ENCODE results near the gene UTS2.

Gene UTS2

GRCh38 chr1:7810395-7810794 is 42.5 kb downstream of the UTS2 start:
- TF ChIP-seq, protein P1, sequence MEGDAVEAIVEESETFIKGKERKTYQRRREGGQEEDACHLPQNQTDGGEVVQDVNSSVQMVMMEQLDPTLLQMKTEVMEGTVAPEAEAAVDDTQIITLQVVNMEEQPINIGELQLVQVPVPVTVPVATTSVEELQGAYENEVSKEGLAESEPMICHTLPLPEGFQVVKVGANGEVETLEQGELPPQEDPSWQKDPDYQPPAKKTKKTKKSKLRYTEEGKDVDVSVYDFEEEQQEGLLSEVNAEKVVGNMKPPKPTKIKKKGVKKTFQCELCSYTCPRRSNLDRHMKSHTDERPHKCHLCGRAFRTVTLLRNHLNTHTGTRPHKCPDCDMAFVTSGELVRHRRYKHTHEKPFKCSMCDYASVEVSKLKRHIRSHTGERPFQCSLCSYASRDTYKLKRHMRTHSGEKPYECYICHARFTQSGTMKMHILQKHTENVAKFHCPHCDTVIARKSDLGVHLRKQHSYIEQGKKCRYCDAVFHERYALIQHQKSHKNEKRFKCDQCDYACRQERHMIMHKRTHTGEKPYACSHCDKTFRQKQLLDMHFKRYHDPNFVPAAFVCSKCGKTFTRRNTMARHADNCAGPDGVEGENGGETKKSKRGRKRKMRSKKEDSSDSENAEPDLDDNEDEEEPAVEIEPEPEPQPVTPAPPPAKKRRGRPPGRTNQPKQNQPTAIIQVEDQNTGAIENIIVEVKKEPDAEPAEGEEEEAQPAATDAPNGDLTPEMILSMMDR (IDR thresholded peaks at IDR 0.05; ENCODE audit: low read length) = no peak
- no peak for TF ChIP-seq EZH2 (IDR thresholded peaks at IDR 0.05; ENCODE audit: borderline replicate concordance, low read length)

DNA sequence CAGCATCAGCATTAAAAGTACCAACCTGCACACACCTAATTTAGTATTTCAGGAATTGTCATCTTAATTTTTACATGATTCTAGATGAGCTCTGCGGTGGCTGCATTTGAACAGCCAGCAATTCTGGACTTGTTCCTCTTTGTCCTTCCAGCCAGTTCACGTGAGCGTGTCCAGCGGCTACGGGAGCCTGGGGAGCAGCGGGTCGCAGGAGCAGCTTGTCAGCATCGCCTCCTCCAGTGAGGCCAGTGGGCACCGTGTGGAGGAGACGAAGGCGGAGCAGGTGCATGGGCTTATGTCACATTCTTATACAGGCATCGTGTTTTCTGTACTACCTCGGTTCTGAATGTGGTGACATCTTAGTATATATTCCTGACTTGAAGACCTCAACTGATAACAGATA is 43.1 kb downstream of the UTS2 start:
- Histone ChIP-seq H2AFZ (ENCODE audit: low read length) (no peak overlapping the region), H3F3A (ENCODE audit: insufficient read depth, low read length) (no peaks in the 10 kb centered on the region), H3K27ac (ENCODE audit: low read depth, low read length, poor library complexity, severe bottlenecking) (no peak overlapping the region), H3K36me3 (ENCODE audit: insufficient read depth, low read length) (no peaks in the 10 kb centered on the region; the same call in 1 of the 2 replicates), H3K4me2 (ENCODE audit: low read length) (no peak overlapping the region), H3K9me2 (ENCODE audit: low read depth, low read length) (no peaks in the 10 kb centered on the region), H3K4me1 (ENCODE audit: insufficient read depth, low read length, severe bottlenecking) (no peaks in the 10 kb centered on the region), H3K79me2 (ENCODE audit: insufficient read depth, low read length) (no peaks in the 10 kb centered on the region), H3K4me3 (ENCODE audit: low read depth, low read length, poor library complexity, severe bottlenecking) (no peak overlapping the region), H3K27me3 (ENCODE audit: insufficient read depth, low read length) (no peaks in the 10 kb centered on the region), H3K9ac (ENCODE audit: low read length) (no peak overlapping the region), H4K20me1 (ENCODE audit: insufficient read depth, low read length) (no peaks in the 10 kb centered on the region), H3K9me3 (ENCODE audit: low read length) (peaks cover 10% of the 10 kb centered on the region)
- no peak for TF ChIP-seq EZH2 (IDR thresholded peaks at IDR 0.05; ENCODE audit: borderline replicate concordance, low read length)
- TF ChIP-seq, protein P1 (IDR thresholded peaks at IDR 0.05; ENCODE audit: low read length) = no peak

More at GRCh38 chr1:7810395-7810794, 42.5 kb downstream of the UTS2 start:
- Histone ChIP-seq H3K27ac (ENCODE audit: low read depth, low read length, poor library complexity, severe bottlenecking) (no peak overlapping the region), H4K20me1 (ENCODE audit: insufficient read depth, low read length) (no peaks in the 10 kb centered on the region), H3K4me1 (ENCODE audit: insufficient read depth, low read length, severe bottlenecking) (no peaks in the 10 kb centered on the region), H3K27me3 (ENCODE audit: insufficient read depth, low read length) (0 out of 2 replicates have a peak, but pooled peaks cover 4% of the 10 kb centered on the region), H3K9ac (ENCODE audit: low read length) (no peak overlapping the region), H3K36me3 (ENCODE audit: insufficient read depth, low read length) (no peaks in the 10 kb centered on the region; the same call in 1 of the 2 replicates), H3K9me2 (ENCODE audit: low read depth, low read length) (no peaks in the 10 kb centered on the region), H3K4me2 (ENCODE audit: low read length) (no peak overlapping the region), H2AFZ (ENCODE audit: low read length) (no peak overlapping the region), H3K4me3 (ENCODE audit: low read depth, low read length, poor library complexity, severe bottlenecking) (no peak overlapping the region), H3K9me3 (ENCODE audit: low read length) (peaks cover 10% of the 10 kb centered on the region), H3K79me2 (ENCODE audit: insufficient read depth, low read length) (no peaks in the 10 kb centered on the region), H3F3A (ENCODE audit: insufficient read depth, low read length) (no peaks in the 10 kb centered on the region)

- no peak overlapping the region for H3K9ac ChIP-seq (ENCODE audit: low read length)
- H3K36me3 ChIP-seq (ENCODE audit: insufficient read depth, low read length) = no peaks in the 10 kb centered on the region
- H3F3A ChIP-seq (ENCODE audit: insufficient read depth, low read length) = no peaks in the 10 kb centered on the region
- no peaks in the 10 kb centered on the region for H3K4me1 ChIP-seq (ENCODE audit: insufficient read depth, low read length, severe bottlenecking)
- H4K20me1 ChIP-seq (ENCODE audit: insufficient read depth, low read length) = no peaks in the 10 kb centered on the region
- no peak overlapping the region for H3K4me3 ChIP-seq (ENCODE audit: low read depth, low read length, poor library complexity, severe bottlenecking)
- no peaks in the 10 kb centered on the region for H3K27me3 ChIP-seq (ENCODE audit: insufficient read depth, low read length)
- no peak overlapping the region for H3K27ac ChIP-seq (ENCODE audit: low read depth, low read length, poor library complexity, severe bottlenecking)
- no peaks in the 10 kb centered on the region for H3K9me2 ChIP-seq (ENCODE audit: low read depth, low read length)
- TF ChIP-seq, protein P1 (IDR thresholded peaks at IDR 0.05; ENCODE audit: low read length) = peak; percentile 61; the same call in 1 of the 2 replicates
- TF ChIP-seq EZH2 (IDR thresholded peaks at IDR 0.05; ENCODE audit: borderline replicate concordance, low read length) = no peak
- H3K79me2 ChIP-seq (ENCODE audit: insufficient read depth, low read length) = no peaks in the 10 kb centered on the region
- no peak overlapping the region for H3K4me2 ChIP-seq (ENCODE audit: low read length)
- H2AFZ ChIP-seq (ENCODE audit: low read length) = no peak overlapping the region
- no peaks in the 10 kb centered on the region for H3K9me3 ChIP-seq (ENCODE audit: low read length)
Observed at GRCh38 chr1:7808253-7808844, 44.5 kb downstream of the UTS2 start.

Measured in OCI-LY1 (cell line).